Retina (tissue), 1 donor: ENCODE measurements around the gene LARP1.

Experiments used
- DNase-seq: peaks from one replicate; pipeline ENCODE4 v3.0.0-alpha.2; 2016

Gene LARP1

DNA sequence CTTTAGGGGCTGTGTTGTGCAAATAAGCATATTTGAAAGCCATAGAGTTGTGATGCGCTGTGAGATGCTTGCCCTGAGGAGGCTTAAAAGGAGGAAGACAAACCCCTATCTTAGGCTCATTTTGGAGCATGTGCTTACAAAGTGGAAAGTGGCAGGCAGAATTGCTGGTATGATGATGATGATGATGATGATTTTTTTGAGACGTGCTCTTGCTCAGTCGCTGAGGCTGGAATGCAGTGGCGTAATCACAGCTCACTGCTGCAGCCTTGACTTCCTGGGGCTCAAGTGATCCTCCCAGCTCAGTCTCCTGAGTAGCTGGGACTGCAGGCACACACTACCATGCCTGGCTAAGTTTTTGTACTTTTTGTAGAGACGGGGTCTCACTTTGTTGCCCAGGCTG lies 104.9 kb downstream of the LARP1 start:
- no peak for DNase-seq

DNA sequence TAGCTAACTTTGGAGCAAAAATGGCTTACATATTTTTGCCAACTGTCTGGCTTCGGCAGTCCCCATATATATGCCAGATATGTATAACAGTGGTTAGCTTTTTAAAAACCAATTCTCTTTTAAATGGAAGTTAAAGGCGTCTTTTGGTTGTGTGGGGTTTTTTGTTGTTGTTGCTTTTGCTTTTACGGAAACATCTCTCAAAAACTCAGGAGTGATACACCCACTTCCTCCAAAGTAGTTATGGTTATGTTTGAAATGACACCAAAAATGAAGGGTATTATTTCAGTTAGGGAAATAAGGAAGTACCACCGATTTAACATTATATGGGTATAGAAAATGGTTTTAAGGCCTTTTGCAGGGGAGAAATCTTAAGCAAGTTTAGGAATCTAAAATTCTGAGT lies 105.6 kb downstream of the LARP1 start:
- DNase-seq = no peak

DNA sequence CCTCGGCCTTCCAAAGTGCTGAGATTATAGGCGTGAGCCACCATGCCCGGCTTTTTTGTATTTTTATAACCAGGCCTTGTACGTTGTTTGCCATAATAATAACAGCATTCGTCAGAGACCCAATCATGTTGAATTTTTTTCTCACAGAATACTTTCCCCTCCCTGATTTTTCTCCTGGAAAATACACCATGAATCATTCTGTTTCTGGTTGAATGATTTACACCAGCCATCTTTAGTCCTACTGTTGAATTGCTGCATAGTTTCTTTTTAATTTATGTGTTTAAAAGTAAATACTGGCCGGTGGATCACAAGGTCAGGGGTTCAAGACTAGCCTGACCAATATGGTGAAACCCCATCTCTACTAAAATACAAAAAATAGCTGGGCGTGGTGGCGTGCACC lies 106.8 kb downstream of the LARP1 start:
- DNase-seq = no peak

DNA sequence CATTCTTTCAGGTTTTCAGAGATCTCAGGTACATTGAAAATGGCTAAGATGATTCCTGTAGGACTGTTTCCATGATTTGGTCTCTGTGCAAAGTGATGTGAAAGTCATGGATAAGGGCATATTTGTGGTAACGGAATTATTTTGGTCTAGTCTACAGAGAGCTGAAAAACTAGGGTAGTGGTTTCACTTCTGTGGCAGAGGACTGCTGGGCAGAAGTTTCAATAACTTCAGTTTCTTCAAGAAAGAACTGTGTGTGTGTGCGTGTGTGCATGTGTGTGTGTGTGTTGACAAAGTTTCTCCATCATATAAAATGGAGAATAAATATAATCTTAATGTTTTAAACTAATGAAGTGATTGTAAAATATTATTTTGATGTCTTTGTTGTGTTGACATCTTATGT lies 107.6 kb downstream of the LARP1 start:
- no peak for DNase-seq

DNA sequence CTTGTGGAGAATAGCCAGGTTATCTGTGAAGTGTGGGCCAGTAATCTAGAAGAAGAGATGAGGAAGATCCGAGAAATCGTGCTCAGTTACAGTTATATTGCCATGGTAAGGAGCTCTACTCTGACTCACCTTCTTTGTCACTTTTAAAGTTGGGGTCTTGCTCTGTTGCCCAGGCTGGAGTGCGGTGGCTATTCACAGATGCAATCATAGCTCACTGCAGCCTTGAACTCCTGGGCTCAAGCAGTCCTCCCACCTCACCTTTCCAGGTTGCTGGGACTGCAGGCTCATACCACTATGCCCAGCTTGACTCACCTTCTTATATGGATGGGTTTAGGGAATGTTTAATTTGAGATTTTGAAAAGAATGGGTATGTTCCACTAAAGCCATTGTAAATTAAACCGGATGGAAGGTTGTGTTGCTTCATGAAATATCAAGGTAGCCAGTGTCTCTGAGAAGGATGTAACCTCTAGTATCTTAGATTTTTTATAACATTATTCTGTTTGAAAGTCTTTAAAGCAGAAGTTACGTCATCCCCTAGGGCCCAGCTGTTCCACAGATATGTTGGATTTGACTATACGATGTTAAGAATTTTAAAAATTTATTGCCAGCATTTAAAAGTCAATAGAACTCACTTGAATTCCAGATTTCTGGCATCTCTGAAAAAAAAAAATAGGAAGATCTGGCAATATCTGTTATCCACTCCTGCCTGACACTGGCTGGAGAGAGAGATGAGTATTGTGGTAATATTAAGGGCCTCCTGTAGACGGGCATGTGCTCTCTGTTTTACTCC lies 108.3 kb downstream of the LARP1 start:
- no peak for DNase-seq

DNA sequence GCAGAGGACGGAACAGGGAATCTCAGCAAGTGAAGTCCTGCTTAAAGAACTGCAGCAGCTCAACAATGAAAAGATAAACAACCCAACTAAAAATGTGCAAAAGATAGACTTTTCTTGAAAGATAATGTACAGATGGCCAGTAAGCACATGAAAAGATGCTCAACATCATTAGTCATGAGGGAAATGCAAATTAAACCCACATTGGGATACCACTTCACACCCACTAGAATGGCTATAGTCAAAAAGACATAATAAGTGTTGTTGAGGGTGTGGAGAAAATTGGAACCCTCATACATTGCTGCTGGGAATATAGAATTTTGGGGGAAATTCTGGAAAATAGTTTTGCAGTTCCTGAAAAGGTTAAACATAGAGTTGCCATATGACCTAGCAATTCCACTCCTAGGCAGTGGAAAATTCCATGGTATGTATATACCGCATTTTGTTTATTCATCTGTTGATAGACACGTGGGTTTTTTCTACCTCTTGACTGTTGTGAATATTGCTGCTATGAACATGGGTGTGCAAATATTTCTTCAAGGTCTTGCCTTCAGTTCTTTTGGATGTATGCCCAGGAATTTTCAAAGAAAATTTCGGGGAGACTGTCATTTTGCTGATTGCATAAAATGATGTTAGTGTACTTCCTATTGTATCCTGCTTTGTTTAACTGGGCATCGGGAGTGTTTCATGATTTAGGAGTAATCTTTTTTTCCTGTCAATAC lies 110.4 kb downstream of the LARP1 start:
- DNase-seq = no peak

DNA sequence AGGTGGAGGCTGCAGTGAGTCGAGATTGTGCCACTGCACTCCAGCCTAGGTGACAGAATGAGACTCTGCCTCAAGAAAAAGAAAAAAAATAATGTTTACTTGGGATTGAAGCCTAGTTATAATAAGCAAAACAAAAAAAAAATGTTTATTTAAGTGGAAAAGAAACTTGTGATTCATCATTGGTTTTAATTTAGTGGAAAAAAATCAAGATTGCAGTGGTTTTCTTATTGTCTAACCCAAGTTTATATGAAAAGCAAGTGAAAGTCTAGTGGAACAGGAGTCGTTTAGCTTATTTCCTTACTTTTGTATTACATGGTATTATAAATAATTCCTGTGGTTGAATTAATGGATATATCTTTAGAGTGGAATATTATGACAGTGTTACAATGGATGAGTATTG lies 111.7 kb downstream of the LARP1 start:
- DNase-seq = no peak
